CD4-positive, alpha-beta T cell treated with Interleukin-6 for 4 hours (primary cell): ENCODE data around the gene CROCC.
A peak's percentile ranks its signal among the peaks of the same experiment; 100 is the strongest.
"Not testable (repeated sequence)": the region's sequence is repeated elsewhere in the genome, so short reads cannot be mapped to it uniquely, and the experiment has no call there.

Source experiments
- DNase-seq: peaks from one replicate; pipeline ENCODE4 v3.0.0-alpha.2; 2020; ENCODE audit warnings: mixed read lengths

The CROCC gene

DNA sequence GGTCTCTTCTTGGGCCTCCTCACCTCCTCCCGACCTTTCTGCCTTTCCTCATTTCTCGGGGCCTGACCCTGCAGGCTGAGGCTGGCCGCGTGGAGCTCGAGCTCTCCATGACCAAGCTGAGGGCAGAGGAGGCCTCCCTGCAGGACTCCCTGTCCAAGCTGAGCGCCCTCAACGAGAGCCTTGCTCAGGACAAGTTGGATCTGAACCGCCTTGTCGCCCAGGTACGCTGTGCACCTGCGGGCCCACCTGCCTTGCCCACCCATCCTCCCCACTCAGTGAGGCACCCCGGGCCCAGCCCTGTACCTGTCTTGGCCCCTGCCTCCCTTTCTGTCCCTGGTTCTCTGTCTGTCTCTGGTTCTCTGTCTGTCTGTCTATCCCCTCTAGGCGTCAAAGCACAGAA lies 24.5 kb downstream of the CROCC start:
- not testable (repeated sequence) for DNase-seq

- no peak for DNase-seq
Measured at GRCh38 chr1:16946646-16947045, 24.9 kb downstream of the CROCC start.

DNA sequence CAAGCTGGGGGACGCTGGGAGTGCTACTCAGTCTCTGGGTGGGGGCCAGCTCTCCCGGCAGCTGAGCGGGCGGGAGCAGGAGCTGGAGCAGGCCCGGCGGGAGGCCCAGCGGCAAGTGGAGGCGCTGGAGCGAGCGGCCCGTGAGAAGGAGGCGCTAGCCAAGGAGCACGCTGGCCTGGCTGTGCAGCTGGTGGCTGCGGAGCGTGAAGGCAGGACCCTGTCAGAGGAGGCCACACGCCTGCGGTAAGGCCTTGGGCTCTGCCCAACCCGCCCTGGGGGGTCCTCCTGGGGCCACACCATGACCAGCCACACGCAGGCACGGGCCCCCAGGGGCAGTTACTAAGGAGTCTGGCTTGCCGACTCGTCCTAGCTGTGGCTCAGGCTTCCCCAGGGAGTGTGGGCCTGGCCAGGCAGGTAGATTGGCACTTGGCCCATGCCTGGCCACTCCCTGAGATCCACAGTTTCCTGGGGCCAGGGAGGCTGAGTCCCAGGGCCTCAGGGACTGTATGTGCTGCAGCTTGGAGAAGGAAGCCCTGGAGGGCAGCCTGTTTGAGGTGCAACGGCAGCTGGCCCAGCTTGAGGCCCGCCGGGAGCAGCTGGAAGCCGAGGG lies 26.7 kb downstream of the CROCC start:
- DNase-seq, result not testable (repeated sequence)

- DNase-seq, result not testable (repeated sequence)
Measured at GRCh38 chr1:16949026-16949425, 27.3 kb downstream of the CROCC start.

DNA sequence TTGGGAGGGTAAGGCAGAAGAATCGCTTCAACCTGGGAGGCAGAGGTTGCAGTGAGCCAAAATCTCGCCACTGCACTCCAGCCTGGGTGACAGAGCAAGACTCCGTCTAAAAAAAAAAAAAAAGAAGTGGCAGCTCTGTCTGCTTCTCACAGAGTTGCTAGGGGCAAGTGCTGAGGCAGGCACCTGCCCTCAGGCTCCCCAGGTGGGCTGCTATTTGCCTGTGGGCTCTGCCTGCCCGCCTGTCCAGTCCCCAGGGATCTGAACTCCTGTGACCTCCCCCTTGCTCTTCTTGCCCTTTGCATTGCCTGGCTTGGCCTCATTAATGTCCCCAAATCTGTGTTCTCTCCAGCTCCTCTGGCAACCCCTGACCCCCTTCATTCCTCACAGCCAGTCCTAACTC lies 30.6 kb downstream of the CROCC start:
- not testable (repeated sequence) for DNase-seq

DNA sequence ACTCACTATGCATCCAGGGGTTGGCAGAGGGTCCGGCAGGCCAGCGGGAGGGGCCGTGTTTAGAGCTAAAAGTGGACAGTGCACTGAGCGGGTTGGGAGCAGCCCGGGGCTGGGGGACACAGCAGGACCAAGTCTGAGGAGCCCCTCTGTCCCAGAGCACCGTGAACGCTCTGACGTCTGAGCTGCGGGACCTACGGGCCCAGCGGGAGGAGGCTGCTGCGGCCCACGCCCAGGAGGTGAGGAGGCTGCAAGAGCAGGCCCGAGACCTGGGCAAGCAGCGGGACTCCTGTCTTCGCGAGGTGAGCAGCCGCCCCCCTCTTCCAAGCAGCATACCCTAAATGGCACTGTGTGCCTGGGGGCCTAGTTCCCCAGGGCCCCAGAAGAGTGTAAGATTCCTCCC lies 32.8 kb downstream of the CROCC start:
- DNase-seq, result no peak

DNA sequence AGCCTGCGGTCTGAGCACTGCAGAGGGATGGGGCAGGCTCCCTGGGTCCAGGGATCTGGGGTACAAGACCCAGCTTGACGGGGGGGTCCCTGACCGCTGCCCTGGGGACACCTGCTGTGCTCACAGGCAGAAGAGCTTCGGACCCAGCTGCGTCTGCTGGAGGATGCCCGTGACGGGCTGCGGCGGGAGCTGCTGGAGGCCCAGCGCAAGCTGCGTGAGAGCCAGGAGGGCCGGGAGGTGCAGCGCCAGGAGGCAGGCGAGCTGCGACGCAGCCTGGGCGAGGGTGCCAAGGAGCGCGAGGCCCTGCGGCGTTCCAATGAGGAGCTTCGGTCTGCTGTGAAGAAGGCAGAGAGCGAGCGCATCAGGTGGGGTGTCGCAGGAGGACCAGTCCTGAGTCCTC lies 33.5 kb downstream of the CROCC start:
- DNase-seq, result no peak

GRCh38 chr1:16956775-16957174 lies 35.0 kb downstream of the CROCC start:
- no peak for DNase-seq

- DNase-seq, result no peak
Measured at GRCh38 chr1:16957731-16958130, 36.0 kb downstream of the CROCC start.

DNA sequence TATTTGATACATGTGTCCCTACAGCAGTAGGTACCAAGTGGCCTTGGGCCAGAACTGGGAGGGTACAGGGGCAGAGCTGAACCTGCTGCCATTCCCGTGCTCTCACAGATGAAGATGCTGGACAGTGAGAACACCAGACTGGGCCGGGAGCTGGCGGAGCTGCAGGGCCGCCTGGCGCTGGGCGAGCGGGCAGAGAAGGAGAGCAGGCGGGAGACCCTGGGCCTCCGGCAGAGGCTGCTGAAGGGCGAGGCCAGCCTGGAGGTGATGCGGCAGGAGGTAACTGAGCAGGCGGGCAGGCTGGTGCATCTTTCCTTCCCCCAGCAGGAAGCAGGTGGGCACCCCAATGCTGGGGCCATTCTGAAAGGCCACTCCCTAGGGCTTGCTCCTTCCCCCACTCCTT lies 36.7 kb downstream of the CROCC start:
- no peak for DNase-seq

- DNase-seq, result peak; percentile 86
Measured at GRCh38 chr1:16960560-16961296, 39.0 kb downstream of the CROCC start.

GRCh38 chr1:16961297-16962133 lies 39.8 kb downstream of the CROCC start:
- no peak for DNase-seq

- not testable (repeated sequence) for DNase-seq
Measured at GRCh38 chr1:16964169-16964568, 42.4 kb downstream of the CROCC start.

DNA sequence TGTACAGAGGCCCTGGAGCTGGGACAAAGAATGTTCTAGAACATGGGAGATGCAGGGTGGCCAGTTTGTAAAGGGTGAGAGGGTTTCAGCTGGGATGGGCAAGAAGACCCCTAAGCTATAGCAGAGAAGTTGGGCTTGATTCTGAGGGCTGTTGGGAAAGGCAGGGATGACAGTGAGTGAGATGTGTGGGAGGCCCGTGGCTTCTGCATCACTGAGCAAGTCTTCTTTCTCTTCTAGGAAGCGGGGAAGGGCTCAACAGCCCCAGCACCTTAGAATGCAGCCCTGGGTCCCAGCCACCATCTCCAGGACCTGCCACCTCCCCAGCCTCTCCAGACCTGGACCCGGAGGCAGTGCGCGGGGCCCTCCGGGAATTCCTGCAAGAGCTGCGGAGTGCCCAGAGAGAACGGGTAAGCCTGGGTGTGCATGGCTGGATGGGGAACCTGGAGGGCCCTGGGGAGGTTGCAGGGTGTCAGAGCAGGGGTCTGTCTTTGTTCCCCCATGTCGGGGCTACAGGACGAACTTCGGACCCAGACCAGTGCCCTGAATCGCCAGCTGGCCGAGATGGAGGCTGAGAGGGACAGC lies 43.8 kb downstream of the CROCC start:
- DNase-seq, result no peak

DNA sequence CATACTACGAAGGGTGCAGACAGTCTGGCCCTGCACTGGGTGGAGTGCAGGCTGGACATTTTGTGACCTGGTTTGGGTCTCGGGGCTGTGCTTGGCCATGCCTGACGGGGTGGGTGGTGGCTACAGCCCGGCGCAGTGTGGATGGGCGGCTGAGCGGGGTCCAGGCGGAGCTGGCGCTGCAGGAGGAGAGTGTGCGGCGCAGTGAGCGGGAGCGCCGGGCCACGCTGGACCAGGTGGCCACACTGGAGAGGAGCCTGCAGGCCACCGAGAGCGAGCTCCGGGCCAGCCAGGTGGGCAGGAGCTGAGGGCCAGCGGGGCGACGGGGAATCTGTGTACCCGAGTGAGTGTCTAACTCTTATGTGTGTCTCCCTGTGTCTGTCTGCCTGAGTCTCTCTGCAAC lies 44.6 kb downstream of the CROCC start:
- DNase-seq, result no peak

GRCh38 chr1:16967095-16967575 lies 45.4 kb downstream of the CROCC start:
- no peak for DNase-seq

GRCh38 chr1:16967962-16968361 lies 46.2 kb downstream of the CROCC start:
- DNase-seq, result no peak

- DNase-seq, result no peak
Measured at GRCh38 chr1:16968372-16968771, 46.6 kb downstream of the CROCC start.

- DNase-seq, result no peak
Measured at GRCh38 chr1:16969057-16969611, 47.4 kb downstream of the CROCC start.

DNA sequence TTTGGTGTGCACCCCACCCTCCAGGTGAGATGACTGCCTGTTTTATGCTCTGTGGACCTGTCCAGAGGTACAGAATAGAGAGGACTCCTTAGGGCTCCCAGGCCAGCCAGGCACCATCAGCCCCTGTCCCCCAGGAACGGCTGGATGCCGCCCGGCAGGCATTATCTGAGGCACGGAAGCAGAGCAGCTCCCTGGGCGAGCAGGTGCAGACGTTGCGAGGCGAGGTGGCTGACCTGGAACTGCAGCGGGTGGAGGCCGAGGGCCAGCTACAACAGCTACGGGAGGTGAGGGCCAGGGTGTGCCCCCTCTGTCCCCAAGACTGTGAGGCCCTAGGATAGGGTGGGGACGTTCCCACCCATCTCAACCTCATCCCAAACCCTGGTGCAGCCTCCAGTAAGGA lies 47.9 kb downstream of the CROCC start:
- DNase-seq, result no peak

- DNase-seq, result no peak
Measured at GRCh38 chr1:16970132-16970910, 48.6 kb downstream of the CROCC start.
